ENCODE measurements around the gene CHIA.

GRCh38 chr1:111366256-111366655 lies 75.6 kb downstream of the CHIA start:
- TF ChIP-seq CTCF (conservative IDR thresholded peaks at IDR 0.05; ENCODE audit: low read length) = no peak
- TF ChIP-seq EZH2phosphoT487 (IDR thresholded peaks at IDR 0.05; ENCODE audit: borderline replicate concordance, low read depth, low read length) = no peak
